Lung (tissue), 12 donors: ENCODE results near the gene CELSR1. TPM values are rescaled to one million over a fixed set of nuclear protein-coding genes. Genes with fewer than 3 reads are reported as not detected.

Experiments
- ATAC-seq: fragments of 200-7000 bp; cut with Tn5 transposase; one replicate; pipeline ENCODE4 v1.9.1; 2020; ENCODE audit warnings: moderate number of reproducible peaks; ENCODE audit not compliant: insufficient read depth, low FRiP score
- DNase-seq, 3 donors: peaks; one replicate each; pipeline ENCODE4 v3.0.0-alpha.2; 2013 to 2017
- H3K27ac ChIP-seq, 2 donors: one replicate each; pipeline ENCODE4 v1.5.1; 2013; ENCODE audit warnings: mild to moderate bottlenecking in 2 of 2, moderate library complexity in 2 of 2, control low read depth in 1 of 2, inconsistent platforms in 1 of 2, low read depth in 1 of 2, low read length in 1 of 2
- H3K27me3 ChIP-seq, 3 donors: one replicate each; pipeline ENCODE4 v1.5.1; 2013; ENCODE audit warnings: low read length in 2 of 3; ENCODE audit not compliant: control insufficient read depth in 3 of 3, insufficient read depth in 3 of 3
- H3K36me3 ChIP-seq, 4 donors: one replicate each; pipeline ENCODE4 v1.5.1; 2013; ENCODE audit warnings: low read length in 4 of 4, mild to moderate bottlenecking in 1 of 4, moderate library complexity in 1 of 4; ENCODE audit not compliant: control insufficient read depth in 4 of 4, insufficient read depth in 4 of 4
- H3K4me1 ChIP-seq, 5 donors: one replicate each; pipeline ENCODE4 v1.5.1; 2013; ENCODE audit warnings: low read length in 5 of 5, mild to moderate bottlenecking in 2 of 5, moderate library complexity in 1 of 5; ENCODE audit not compliant: control insufficient read depth in 5 of 5, insufficient read depth in 5 of 5
- H3K4me3 ChIP-seq: one replicate; pipeline ENCODE4 v1.5.1; 2013; ENCODE audit warnings: mild to moderate bottlenecking, control low read depth, moderate library complexity
- H3K9ac ChIP-seq, 2 donors: one replicate each; pipeline ENCODE4 v1.5.1; 2013; ENCODE audit warnings: low read length in 2 of 2, control low read depth in 1 of 2; ENCODE audit not compliant: insufficient read depth in 1 of 2
- H3K9me3 ChIP-seq, 4 donors: one replicate each; pipeline ENCODE4 v1.5.1; 2013; ENCODE audit warnings: low read length in 3 of 4, mild to moderate bottlenecking in 1 of 4, moderate library complexity in 1 of 4; ENCODE audit not compliant: control insufficient read depth in 4 of 4, insufficient read depth in 3 of 4
- WGBS, 2 donors: extraction: QIAGEN DNeasy Blood & Tissue Kit; methylation state at CpG; one replicate each; pipeline ENCODE4 v1.1.7; 2013; 5-methylcytosine and 5-hydroxymethylcytosine counted together
- polyA plus RNA-seq, 2 donors: library from polyadenylated mRNA; stranded (reverse); fragments of 200-250 nt; gene quantifications; one replicate each; pipeline ENCODE4 v1.2.1, GENCODE V29; 2013
- total RNA-seq, 2 donors: library from RNA; depleted of rRNA in 1 of 2; stranded (reverse); fragments of >200 nt in 1 of 2; gene quantifications; one replicate each; pipeline ENCODE4 v1.2.1, GENCODE V29; 2014 to 2021
- TF ChIP-seq, protein P1 (sequence below): IDR thresholded peaks from 2 replicates; pipeline ENCODE4 v1.5.1; 2012; ENCODE audit warnings: mild to moderate bottlenecking; ENCODE audit errors: control extremely low read depth, extremely low read depth
- donor health status: control.
- donor health status: control.
- donor health status: Bipolar disorder and iron deficiency.
- donor health status: healthy.
- donor health status: DM: yes; HTN: yes; CAD: no.

Gene CELSR1
- total and polyA plus RNA-seq, 4 donors: 14.0 to 65.9 (median 32.7) TPM

DNA sequence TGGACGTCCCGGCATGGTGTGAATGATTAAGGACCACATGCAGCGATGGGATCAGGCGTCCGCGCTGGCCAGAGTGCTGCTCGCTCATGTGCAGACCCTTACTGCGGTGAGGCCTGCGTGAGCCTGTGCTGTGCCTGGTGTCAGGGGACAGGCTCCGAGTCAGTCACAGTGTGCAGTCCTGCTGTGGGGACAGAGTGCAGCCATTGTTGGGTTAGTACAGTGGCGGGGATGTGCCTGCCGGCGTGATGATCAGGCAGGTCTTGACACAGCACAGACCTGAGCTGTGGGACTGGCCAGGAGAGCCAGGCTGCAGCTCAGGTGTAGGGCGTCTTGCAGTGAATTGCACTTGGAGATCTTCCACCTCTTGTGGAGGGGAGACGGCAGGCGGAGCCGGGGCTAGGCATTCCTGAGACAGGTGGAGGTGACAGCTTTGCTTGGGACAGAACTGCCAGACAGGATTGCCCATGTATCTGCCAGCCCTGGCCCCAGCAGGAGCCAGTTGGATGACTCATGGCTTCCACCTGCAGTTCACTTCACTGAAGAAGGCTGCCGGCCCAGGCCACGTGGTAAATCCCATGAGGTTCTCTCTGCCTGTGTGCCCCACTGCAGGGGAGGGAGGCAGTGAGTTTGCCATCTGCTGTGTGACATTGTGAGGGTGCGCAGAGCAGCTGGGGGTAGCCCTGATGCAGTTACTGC lies 184.6 kb downstream of the CELSR1 start:
- peak overlapping the region; percentile 11 to 77 for H3K27ac ChIP-seq
- ATAC-seq: peak; percentile 60
- peaks cover 8 to 78% (median 44%) of the 10 kb centered on the region in 4 donors for H3K36me3 ChIP-seq
- no peak overlapping the region for H3K4me3 ChIP-seq
- peaks cover 0 to 3% (median 0%) of the 10 kb centered on the region in 5 donors for H3K4me1 ChIP-seq
- TF ChIP-seq, protein P1, sequence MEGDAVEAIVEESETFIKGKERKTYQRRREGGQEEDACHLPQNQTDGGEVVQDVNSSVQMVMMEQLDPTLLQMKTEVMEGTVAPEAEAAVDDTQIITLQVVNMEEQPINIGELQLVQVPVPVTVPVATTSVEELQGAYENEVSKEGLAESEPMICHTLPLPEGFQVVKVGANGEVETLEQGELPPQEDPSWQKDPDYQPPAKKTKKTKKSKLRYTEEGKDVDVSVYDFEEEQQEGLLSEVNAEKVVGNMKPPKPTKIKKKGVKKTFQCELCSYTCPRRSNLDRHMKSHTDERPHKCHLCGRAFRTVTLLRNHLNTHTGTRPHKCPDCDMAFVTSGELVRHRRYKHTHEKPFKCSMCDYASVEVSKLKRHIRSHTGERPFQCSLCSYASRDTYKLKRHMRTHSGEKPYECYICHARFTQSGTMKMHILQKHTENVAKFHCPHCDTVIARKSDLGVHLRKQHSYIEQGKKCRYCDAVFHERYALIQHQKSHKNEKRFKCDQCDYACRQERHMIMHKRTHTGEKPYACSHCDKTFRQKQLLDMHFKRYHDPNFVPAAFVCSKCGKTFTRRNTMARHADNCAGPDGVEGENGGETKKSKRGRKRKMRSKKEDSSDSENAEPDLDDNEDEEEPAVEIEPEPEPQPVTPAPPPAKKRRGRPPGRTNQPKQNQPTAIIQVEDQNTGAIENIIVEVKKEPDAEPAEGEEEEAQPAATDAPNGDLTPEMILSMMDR: no peak
- no peak for DNase-seq
- H3K27me3 ChIP-seq: no peaks in the 10 kb centered on the region
- 83 to 91% methylated on average over 20 of the region's 20 CpGs for WGBS, 2 donors
- no peak overlapping the region for H3K9ac ChIP-seq
- H3K9me3 ChIP-seq: no peaks in the 10 kb centered on the region

DNA sequence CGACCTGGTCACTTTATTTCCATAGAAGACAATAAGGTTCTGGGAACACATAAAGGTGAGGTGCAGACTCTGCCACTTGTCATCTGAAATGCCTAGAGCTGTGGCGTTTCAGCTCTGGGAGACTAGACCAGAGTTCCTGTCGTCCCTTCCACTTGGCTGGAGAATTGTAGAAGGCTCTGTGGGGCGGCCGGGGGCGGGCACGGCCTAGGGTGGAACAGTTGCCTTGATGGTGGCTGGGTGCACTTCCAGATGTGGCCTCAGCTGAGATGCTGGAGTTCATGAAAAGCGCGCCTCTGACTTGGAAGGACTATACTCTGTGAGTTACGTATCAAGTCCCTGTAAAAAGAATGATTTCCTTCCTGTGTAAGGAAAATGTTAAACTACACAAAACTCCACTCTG lies 185.1 kb downstream of the CELSR1 start:
- Histone ChIP-seq H3K4me3 (no peak overlapping the region), H3K27ac (peak overlapping the region in 1 of 2 donors; percentile 69), H3K4me1 (peaks cover 0 to 3% (median 0%) of the 10 kb centered on the region in 5 donors), H3K9me3 (no peaks in the 10 kb centered on the region), H3K36me3 (peaks cover 8 to 79% (median 45%) of the 10 kb centered on the region in 4 donors), H3K27me3 (no peaks in the 10 kb centered on the region), H3K9ac (no peak overlapping the region)
- DNase-seq: no peak
- WGBS, 2 donors: 94% methylated on average over 10 of the region's 10 CpGs
- no peak for ATAC-seq
- TF ChIP-seq, protein P1: no peak

DNA sequence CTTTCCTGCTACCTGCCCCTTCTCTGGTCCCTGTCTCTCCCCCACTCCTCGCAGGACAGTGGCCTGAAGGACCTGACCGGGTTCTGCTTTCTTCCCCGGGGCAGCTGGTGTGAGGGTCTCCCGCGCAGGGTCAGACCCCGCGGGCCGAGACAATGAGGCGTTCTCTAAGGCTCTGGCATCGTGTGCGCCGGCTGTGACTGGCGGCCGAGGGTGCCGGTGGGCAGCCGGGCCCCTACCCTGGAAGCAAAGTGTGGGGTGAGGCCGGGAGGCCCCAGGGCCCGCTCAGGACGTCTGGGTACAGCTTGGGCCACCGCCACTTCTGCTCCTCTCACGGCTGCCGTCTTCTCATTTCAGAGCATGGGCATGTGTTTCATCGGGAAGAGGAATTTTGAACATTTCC lies 185.7 kb downstream of the CELSR1 start:
- DNase-seq: no peak
- no peaks in the 10 kb centered on the region for H3K9me3 ChIP-seq
- H3K27ac ChIP-seq: peak overlapping the region in 1 of 2 donors; percentile 69
- TF ChIP-seq, protein P1: no peak
- peaks cover 0 to 3% (median 0%) of the 10 kb centered on the region in 5 donors for H3K4me1 ChIP-seq
- no peak overlapping the region for H3K4me3 ChIP-seq
- ATAC-seq: no peak
- H3K9ac ChIP-seq: no peak overlapping the region
- no peaks in the 10 kb centered on the region for H3K27me3 ChIP-seq
- peaks cover 8 to 77% (median 44%) of the 10 kb centered on the region in 4 donors for H3K36me3 ChIP-seq
- WGBS, 2 donors: 95 to 97% methylated on average over 23 of the region's 23 CpGs
